ENCODE data around the gene NDRG2.

The NDRG2 gene

GRCh38 chr14:21024585-21025370, at the start of gene NDRG2:
Gene NDRG2 (minus strand): TSS chr14:21025061. CDS start chr14:21023315, 1,746 bp downstream.
- DNase-seq, result peak; percentile 55

- DNase-seq, result no peak
These were observed 49.1 kb upstream of the NDRG2 start for GRCh38 chr14:21073921-21074320.

GRCh38 chr14:21072781-21073339, 48.0 kb upstream of the NDRG2 start:
- DNase-seq, result no peak

- no peak for DNase-seq
These were observed 47.2 kb upstream of the NDRG2 start for GRCh38 chr14:21072031-21072473.

- DNase-seq, result peak; percentile 71
These were observed 46.6 kb upstream of the NDRG2 start for GRCh38 chr14:21071225-21072030.

GRCh38 chr14:21070610-21071224, 45.9 kb upstream of the NDRG2 start:
- DNase-seq, result no peak

GRCh38 chr14:21070083-21070609, 45.3 kb upstream of the NDRG2 start, which contains the start of gene ARHGEF40:
Gene ARHGEF40 (plus strand): TSS chr14:21070304. CDS start chr14:21070397, 93 bp downstream.
- DNase-seq, result no peak

- no peak for DNase-seq
These were observed 44.7 kb upstream of the NDRG2 start for GRCh38 chr14:21069388-21070082.

- DNase-seq, result peak; percentile 42
These were observed 43.9 kb upstream of the NDRG2 start for GRCh38 chr14:21068521-21069387.

GRCh38 chr14:21066882-21067502, 42.1 kb upstream of the NDRG2 start:
- DNase-seq, result no peak

- no peak for DNase-seq
These were observed 38.6 kb upstream of the NDRG2 start for GRCh38 chr14:21063479-21063878.

- DNase-seq, result no peak
These were observed 36.4 kb upstream of the NDRG2 start for GRCh38 chr14:21061347-21061668.

- DNase-seq, result no peak
These were observed 35.9 kb upstream of the NDRG2 start for GRCh38 chr14:21060614-21061346.

- DNase-seq, result no peak
These were observed 35.2 kb upstream of the NDRG2 start for GRCh38 chr14:21059842-21060613.

- DNase-seq, result no peak
These were observed 34.0 kb upstream of the NDRG2 start for GRCh38 chr14:21058903-21059302.

- peak; percentile 15 for DNase-seq
These were observed 33.2 kb upstream of the NDRG2 start, which contains the start of gene RNASE8 for GRCh38 chr14:21057803-21058675. Gene RNASE8 (plus strand): TSS chr14:21057822. CDS start chr14:21057893, 71 bp downstream.

GRCh38 chr14:21056520-21057163, 31.8 kb upstream of the NDRG2 start:
- DNase-seq, result no peak

Measured in activated CD4-positive, alpha-beta T cell treated with anti-CD3 and anti-CD28 coated beads, Interleukin-10, Interleukin-2, amounts not matched to agents 100 ng/mL and 50 ng/mL, durations not matched to agents 16 hours and 8 hours (primary cell).